Transverse colon (tissue), 4 donors: Measurements from ENCODE around the gene DYRK1B. TPM values are rescaled to one million over a fixed set of nuclear protein-coding genes. Genes with fewer than 3 reads are reported as not detected.
"Not testable (repeated sequence)": the region's sequence is repeated elsewhere in the genome, so short reads cannot be mapped to it uniquely, and the experiment has no call there.

Source experiments
- DNase-seq: peaks from one replicate; pipeline ENCODE4 v3.0.0-alpha.2; 2019
- H3K27ac ChIP-seq, 4 donors: fragments of 200-600 bp; sonication (generic); 2 replicates each; pipeline ENCODE4 v1.5.1; 2016 to 2018; ENCODE audit warnings: inconsistent platforms in 4 of 4
- H3K27me3 ChIP-seq: fragments of 200-600 bp; sonication (generic); 2 replicates; pipeline ENCODE4 v1.5.1; 2017; ENCODE audit warnings: inconsistent platforms
- H3K36me3 ChIP-seq, 4 donors: fragments of 200-600 bp; sonication (generic); 2 replicates each; pipeline ENCODE4 v1.5.1; 2017 to 2019; ENCODE audit warnings: inconsistent platforms in 4 of 4
- H3K4me1 ChIP-seq, 4 donors: fragments of 200-600 bp; sonication (generic); 2 replicates each; pipeline ENCODE4 v1.5.1; 2017 to 2020; ENCODE audit warnings: inconsistent platforms in 4 of 4
- H3K4me3 ChIP-seq, 4 donors: fragments of 200-600 bp; sonication (generic); 1 replicate in 1 of 4; 2 replicates in 3 of 4; pipeline versions ENCODE4 v1.5.1 to v1.6.1; 2017 to 2019; ENCODE audit warnings: inconsistent platforms in 4 of 4
- H3K9me3 ChIP-seq, 2 donors: fragments of 200-600 bp; sonication (generic); 2 replicates each; pipeline ENCODE4 v1.5.1; 2017 to 2019; ENCODE audit warnings: inconsistent platforms in 2 of 2
- EP300 ChIP-seq: sonication (generic); formaldehyde crosslinking; IDR thresholded peaks from one replicate; pipeline ENCODE4 v1.6.1; 2017; ENCODE audit warnings: antibody characterized with exemption, low read depth
- POLR2A ChIP-seq: fragments of 450-650 bp; IDR thresholded peaks from one replicate; pipeline ENCODE4 v1.6.1; 2016; ENCODE audit warnings: antibody characterized with exemption, mild to moderate bottlenecking, moderate library complexity
- POLR2AphosphoS5 ChIP-seq, 3 donors: sonication (generic); formaldehyde crosslinking; IDR thresholded peaks; one replicate each; pipeline ENCODE4 v1.6.1; 2016; ENCODE audit warnings: antibody characterized with exemption in 3 of 3
- WGBS, 2 donors: methylation state at CpG; one replicate each; pipeline ENCODE4 v1.1.5; 2018; ENCODE audit warnings: low coverage in 1 of 2; 5-methylcytosine and 5-hydroxymethylcytosine counted together
- in situ Hi-C, 4 donors: fragments of 200-750 bp; cut with MboI; loops; one replicate each; pipeline versions ENCODE4 v1.15.0 to v1.15.1; 2017; ENCODE audit warnings: low sequenced_read_pairs in 3 of 4, low pct_ligation_motif_present in 1 of 4, low pct_unique_long_range_greater_than_20kb in 1 of 4
- intact Hi-C: fragments of 100-400 bp; cut with DNase I; formaldehyde crosslinking; loops from one replicate; pipeline ENCODE4 v1.15.1; 2023; ENCODE audit warnings: low total_unique reads
- total RNA-seq, 4 donors: library from RNA; depleted of rRNA; stranded (reverse); fragments of >200 nt; gene quantifications; one replicate each; pipeline ENCODE4 v1.1.0, GENCODE V29; 2016
- TF ChIP-seq, protein P1 (sequence below), 5 experiments: fragments of 200-600 bp in 3 of 5; fragments of 450-650 bp in 2 of 5; sonication (generic) in 3 of 5; IDR thresholded peaks; 1 replicate in 2 of 5; 2 replicates in 3 of 5; pipeline ENCODE4 v1.5.1; 2016 to 2017; ENCODE audit warnings: antibody characterized with exemption in 5 of 5, inconsistent platforms in 3 of 5, mild to moderate bottlenecking in 2 of 5, moderate library complexity in 1 of 5

Gene DYRK1B
- total RNA-seq, 4 donors from 2014 or later, result 13.3 to 16.1 (median 15.1) TPM

DNA sequence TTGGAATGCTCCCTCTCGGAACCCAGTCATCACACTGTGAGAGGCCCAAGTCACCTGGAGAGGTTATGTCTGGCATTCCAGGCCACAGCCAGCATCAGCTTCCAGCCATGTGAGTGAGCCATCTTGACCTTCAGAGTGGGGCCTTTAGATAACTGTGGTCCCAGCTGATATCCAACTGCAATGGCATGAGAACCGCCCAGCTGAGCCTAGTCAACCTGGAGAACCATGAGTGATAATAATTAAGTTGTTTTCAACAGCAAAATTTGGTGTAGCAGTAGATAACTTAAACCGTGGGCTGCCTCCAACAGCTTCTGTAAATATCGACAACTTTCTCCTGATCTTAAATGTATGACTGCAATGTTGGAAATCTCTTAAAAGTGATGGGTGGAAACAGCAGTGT lies 24.6 kb downstream of the DYRK1B start:
- Histone ChIP-seq H3K36me3 (no peaks in the 10 kb centered on the region), H3K4me3 (no peak overlapping the region), H3K9me3 (no peaks in the 10 kb centered on the region), H3K27ac (no peak overlapping the region), H3K27me3 (no peaks in the 10 kb centered on the region), H3K4me1 (no peaks in the 10 kb centered on the region)
- in situ Hi-C loops, result no loop called here
- intact Hi-C loops, result no loop called here
- 83 to 92% methylated on average over 2 to 4 of the region's 4 CpGs for WGBS, 2 donors
- no peak for DNase-seq
- TF ChIP-seq POLR2A (no peak), POLR2AphosphoS5 (IDR thresholded peaks at IDR 0.05) (no peak), EP300 (no peak)
- TF ChIP-seq, protein P1, sequence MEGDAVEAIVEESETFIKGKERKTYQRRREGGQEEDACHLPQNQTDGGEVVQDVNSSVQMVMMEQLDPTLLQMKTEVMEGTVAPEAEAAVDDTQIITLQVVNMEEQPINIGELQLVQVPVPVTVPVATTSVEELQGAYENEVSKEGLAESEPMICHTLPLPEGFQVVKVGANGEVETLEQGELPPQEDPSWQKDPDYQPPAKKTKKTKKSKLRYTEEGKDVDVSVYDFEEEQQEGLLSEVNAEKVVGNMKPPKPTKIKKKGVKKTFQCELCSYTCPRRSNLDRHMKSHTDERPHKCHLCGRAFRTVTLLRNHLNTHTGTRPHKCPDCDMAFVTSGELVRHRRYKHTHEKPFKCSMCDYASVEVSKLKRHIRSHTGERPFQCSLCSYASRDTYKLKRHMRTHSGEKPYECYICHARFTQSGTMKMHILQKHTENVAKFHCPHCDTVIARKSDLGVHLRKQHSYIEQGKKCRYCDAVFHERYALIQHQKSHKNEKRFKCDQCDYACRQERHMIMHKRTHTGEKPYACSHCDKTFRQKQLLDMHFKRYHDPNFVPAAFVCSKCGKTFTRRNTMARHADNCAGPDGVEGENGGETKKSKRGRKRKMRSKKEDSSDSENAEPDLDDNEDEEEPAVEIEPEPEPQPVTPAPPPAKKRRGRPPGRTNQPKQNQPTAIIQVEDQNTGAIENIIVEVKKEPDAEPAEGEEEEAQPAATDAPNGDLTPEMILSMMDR (IDR thresholded peaks at IDR 0.05), result no peak

DNA sequence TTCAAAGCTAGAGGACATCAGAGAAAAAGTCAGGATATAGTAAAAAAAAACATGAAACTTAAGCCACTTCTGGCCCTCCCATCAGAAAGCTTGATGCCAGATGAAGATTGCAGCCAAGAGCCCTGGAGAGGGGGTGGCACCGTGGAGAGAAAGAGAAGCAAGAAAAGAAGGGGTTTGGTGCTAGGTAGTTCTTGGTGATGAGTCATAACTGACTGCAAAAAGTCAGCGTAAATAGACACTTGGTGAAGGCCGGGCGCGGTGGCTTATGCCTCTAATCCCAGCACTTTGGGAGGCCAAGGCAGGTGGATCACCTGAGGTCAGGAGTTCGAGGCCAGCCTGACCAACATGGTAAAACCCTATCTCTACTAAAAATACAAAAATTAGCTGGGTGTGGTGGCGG lies 25.3 kb downstream of the DYRK1B start:
- H3K27ac ChIP-seq, DNase-seq, H3K36me3 ChIP-seq, H3K27me3 ChIP-seq, H3K4me1 ChIP-seq, H3K4me3 ChIP-seq, intact Hi-C loops, H3K9me3 ChIP-seq, in situ Hi-C loops: not testable (repeated sequence)
- WGBS, 2 donors, result 85 to 88% methylated on average over 2 to 7 of the region's 7 CpGs

DNA sequence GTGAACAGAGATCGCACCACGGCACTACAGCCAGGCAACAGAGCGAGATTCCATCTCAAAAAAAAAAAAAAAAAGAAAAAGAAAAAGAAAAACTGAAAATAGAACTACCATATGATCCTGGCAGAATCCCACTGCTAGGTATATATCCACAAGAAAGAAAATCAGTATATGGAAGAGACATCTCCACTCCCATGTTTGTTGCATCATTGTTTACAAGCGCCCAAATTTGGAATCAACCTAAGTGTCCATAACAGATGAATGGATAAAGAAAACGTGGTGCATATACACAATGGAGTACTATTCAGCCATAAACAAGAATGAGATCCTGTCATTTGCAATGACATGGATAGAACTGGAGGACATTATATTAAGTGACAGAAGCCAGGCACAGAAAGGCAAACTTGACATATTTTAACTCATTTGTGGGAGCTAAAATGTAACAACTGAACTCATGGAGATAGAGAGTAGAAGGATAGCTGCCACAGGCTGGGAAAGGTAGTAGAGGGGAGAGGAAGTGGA lies 26.1 kb downstream of the DYRK1B start:
- no peak overlapping the region for H3K27ac ChIP-seq
- no peaks in the 10 kb centered on the region for H3K4me1 ChIP-seq
- no peak overlapping the region for H3K4me3 ChIP-seq
- in situ Hi-C loops (no loop called here), intact Hi-C loops (no loop called here)
- TF ChIP-seq POLR2A, result no peak
- TF ChIP-seq EP300, result no peak
- TF ChIP-seq POLR2AphosphoS5 (IDR thresholded peaks at IDR 0.05), result no peak
- TF ChIP-seq, protein P1 (IDR thresholded peaks at IDR 0.05), result no peak
- H3K9me3 ChIP-seq, result no peaks in the 10 kb centered on the region
- WGBS, 2 donors, result 49 to 81% methylated on average over 2 to 5 of the region's 5 CpGs
- H3K27me3 ChIP-seq, result peaks cover 7% of the 10 kb centered on the region
- no peak for DNase-seq
- H3K36me3 ChIP-seq, result no peaks in the 10 kb centered on the region

DNA sequence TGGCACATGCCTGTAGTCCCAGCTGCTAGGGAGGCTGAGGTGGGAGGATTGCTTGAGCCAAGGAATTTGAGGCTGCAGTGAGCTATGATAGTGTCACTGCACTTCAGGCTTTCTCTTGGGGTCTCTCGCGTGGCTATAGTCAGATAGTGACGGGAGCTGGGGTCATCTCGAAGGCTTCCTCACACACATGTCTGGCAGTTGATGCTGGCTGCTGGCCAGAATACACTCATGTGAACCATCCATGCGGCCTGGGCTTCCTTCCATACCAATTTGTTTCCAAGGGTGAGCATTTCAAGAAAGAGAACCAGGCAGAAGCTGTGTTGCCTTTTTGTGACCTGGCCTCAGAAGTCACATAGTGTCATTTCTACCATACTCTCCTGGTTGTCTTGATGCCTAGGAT lies 28.9 kb downstream of the DYRK1B start:
- in situ Hi-C loops (no loop called here), intact Hi-C loops (no loop called here)
- H3K27me3 ChIP-seq, result peaks cover 9% of the 10 kb centered on the region
- DNase-seq, result no peak
- H3K9me3 ChIP-seq, result no peaks in the 10 kb centered on the region
- no peak overlapping the region for H3K4me3 ChIP-seq
- 62% methylated on average over 5 of the region's 5 CpGs; no CpG with 5 or more reads in 1 of the 2 donors for WGBS, 2 donors
- TF ChIP-seq POLR2AphosphoS5 (IDR thresholded peaks at IDR 0.05), result no peak
- TF ChIP-seq, protein P1 (IDR thresholded peaks at IDR 0.05), result no peak
- no peak for TF ChIP-seq POLR2A
- no peak for TF ChIP-seq EP300
- H3K4me1 ChIP-seq, result no peaks in the 10 kb centered on the region
- H3K27ac ChIP-seq, result no peak overlapping the region
- H3K36me3 ChIP-seq, result no peaks in the 10 kb centered on the region

DNA sequence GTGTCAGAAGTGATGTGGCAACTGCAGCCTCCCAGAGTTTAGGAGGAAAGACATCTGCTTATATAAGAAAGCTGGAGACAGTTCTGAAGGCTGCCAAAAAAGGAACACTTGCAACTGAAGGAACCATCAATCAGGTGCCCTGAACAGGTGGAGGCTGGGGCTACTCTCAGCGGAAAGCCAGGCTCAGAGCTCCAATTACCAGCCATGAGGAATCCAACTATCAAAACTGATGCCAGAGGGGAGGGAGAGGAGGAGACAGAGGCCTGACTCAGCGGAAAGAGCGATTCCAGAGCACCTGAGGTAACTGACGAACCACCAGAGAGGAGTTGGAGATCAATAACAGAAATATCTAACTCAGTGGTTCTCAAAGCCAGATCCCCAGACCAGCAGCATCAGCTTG lies 31.0 kb downstream of the DYRK1B start:
- Histone ChIP-seq H3K9me3 (no peaks in the 10 kb centered on the region), H3K4me3 (no peak overlapping the region), H3K36me3 (no peaks in the 10 kb centered on the region), H3K27me3 (peaks cover 11% of the 10 kb centered on the region), H3K4me1 (no peaks in the 10 kb centered on the region), H3K27ac (no peak overlapping the region)
- DNase-seq, result no peak
- in situ Hi-C loops, result no loop called here
- 25 to 26% methylated on average over 1 to 4 of the region's 4 CpGs for WGBS, 2 donors
- intact Hi-C loops, result no loop called here
- no peak for TF ChIP-seq POLR2A
